GM18951 (cell line): ENCODE results near the gene ALLC.

Experiments
- POLR2A ChIP-seq: IDR thresholded peaks from 4 replicates; pipeline ENCODE4 v1.6.1; 2011; ENCODE audit warnings: mild to moderate bottlenecking; ENCODE audit not compliant: insufficient read length, insufficient read depth; ENCODE audit errors: extremely low read depth
- in situ Hi-C: fragments of 300-500 bp; cut with MboI; formaldehyde crosslinking; loops from one replicate; pipeline ENCODE4 v1.12.0; 2022; ENCODE audit warnings: low sequenced_read_pairs, mixed read lengths, inconsistent platforms; ENCODE audit not compliant: unreplicated experiment

ALLC gene

GRCh38 chr2:3662239-3662638, 4.2 kb downstream of the ALLC start:
- in situ Hi-C loops = no loop called here
- TF ChIP-seq POLR2A = no peak

- in situ Hi-C loops = no loop called here
Measured at GRCh38 chr2:3664118-3664517, 6.1 kb downstream of the ALLC start.

GRCh38 chr2:3664925-3665324, 6.9 kb downstream of the ALLC start:
- TF ChIP-seq POLR2A = no peak
- in situ Hi-C loops = no loop called here

More at GRCh38 chr2:3664118-3664517, 6.1 kb downstream of the ALLC start:
- no peak for TF ChIP-seq POLR2A

- in situ Hi-C loops = no loop called here
- TF ChIP-seq POLR2A = no peak
Measured at GRCh38 chr2:3665886-3666612, 8.0 kb downstream of the ALLC start.

- no peak for TF ChIP-seq POLR2A
- in situ Hi-C loops = no loop called here
Measured at GRCh38 chr2:3666613-3666975, 8.6 kb downstream of the ALLC start.

GRCh38 chr2:3667151-3667631, 9.2 kb downstream of the ALLC start:
- TF ChIP-seq POLR2A = no peak
- in situ Hi-C loops = no loop called here

- in situ Hi-C loops = no loop called here
Measured at GRCh38 chr2:3669656-3670055, 11.7 kb downstream of the ALLC start.

GRCh38 chr2:3670376-3670775, 12.4 kb downstream of the ALLC start:
- in situ Hi-C loops = no loop called here
- no peak for TF ChIP-seq POLR2A

More at GRCh38 chr2:3669656-3670055, 11.7 kb downstream of the ALLC start:
- TF ChIP-seq POLR2A = no peak

GRCh38 chr2:3670941-3671340, 12.9 kb downstream of the ALLC start:
- in situ Hi-C loops = no loop called here
- no peak for TF ChIP-seq POLR2A

GRCh38 chr2:3672861-3673678, 15.1 kb downstream of the ALLC start:
- no peak for TF ChIP-seq POLR2A
- in situ Hi-C loops = no loop called here

GRCh38 chr2:3674066-3674845, 16.3 kb downstream of the ALLC start:
- no peak for TF ChIP-seq POLR2A
- in situ Hi-C loops = no loop called here

- in situ Hi-C loops = no loop called here
- no peak for TF ChIP-seq POLR2A
Measured at GRCh38 chr2:3675687-3676086, 17.7 kb downstream of the ALLC start.

- no peak for TF ChIP-seq POLR2A
- in situ Hi-C loops = no loop called here
Measured at GRCh38 chr2:3677436-3677835, 19.4 kb downstream of the ALLC start.
